T-helper 2 cell (primary cell): ENCODE results near the gene RCAN1.

ENCODE experiments used
- DNase-seq, 5 experiments: peaks; one replicate each; pipeline versions ENCODE4 v3.0.0 to v3.0.0-alpha.2; 2012 to 2022
- total RNA-seq, 2 donors: gene quantifications; one replicate each; lab custom pipeline; 2026; lab: John Stamatoyannopoulos, UW

Gene RCAN1
- total RNA-seq = 2.5 to 6.3 reads per million in 2 donors

- DNase-seq = peak; percentile 65 to 94 (median 80)
Observed at GRCh38 chr21:34614628-34615486, at the start of gene RCAN1. Gene RCAN1 (minus strand): TSS chr21:34615113. CDS start chr21:34615011, 102 bp downstream.

DNA sequence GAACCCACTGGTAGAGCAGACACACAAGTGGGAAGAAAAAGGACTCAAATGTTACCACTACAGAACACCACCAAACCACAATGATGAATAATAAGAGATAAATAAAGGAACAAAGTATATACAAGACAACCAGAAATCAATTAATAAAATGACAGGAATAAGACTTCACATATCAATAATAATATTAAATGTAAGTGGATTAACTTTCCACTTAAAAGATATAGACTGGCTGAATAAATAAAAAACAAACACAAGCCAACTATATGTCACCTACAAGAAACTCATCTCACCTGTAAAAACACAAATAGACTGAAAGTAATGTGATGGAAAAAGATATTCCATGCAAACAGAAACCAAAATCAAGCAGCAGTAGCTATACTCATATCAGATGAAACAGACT, 46.9 kb upstream of the RCAN1 start:
- no peak for DNase-seq

- DNase-seq = no peak
Observed at GRCh38 chr21:34653522-34653921, 38.6 kb upstream of the RCAN1 start.

DNA sequence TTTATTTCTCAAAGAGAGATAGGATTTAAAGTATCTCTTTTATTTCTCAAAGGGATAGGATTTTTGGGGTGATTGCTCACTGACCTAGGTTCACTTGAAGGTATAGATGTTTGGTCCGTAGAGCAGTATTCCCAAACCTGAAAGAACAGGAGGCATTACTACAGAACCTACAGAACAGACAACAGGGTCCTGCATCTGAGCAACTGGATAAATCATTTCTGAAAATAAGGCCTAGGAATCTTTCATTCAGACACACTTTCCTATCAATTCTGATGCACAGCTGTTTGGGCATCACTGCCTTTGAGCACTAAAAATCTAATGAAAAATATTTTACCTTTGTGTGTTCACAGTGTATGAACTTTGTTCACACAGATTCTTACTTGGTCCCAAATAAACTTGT, 36.7 kb upstream of the RCAN1 start:
- no peak for DNase-seq

DNA sequence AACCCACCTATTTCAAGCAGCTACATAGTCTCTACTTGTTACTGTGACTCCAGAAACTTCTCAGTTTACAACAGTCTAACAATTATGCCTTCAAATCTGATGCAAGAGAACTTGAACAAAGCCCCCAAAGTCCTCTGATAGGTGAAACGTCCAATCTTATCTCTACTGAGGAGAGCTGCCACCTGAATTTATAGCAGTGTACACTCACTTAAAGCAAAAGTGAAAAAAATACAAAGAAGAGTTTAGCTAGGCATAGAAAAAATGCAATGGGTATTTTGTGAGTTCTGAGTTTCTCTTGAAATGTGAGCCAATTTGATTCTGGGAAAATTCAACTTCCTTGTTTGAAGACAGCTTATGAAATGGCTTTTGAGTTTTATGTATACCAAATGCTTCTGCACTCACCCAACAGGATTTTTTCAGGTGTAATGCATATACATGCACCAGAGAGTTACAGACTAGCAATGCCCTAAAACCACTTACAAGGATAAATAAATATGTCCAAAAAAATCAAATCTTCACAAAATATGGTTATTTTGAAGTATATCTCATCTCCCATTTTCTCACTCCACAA, 36.0 kb upstream of the RCAN1 start:
- no peak for DNase-seq

- DNase-seq = no peak
Observed at GRCh38 chr21:34649400-34649799, 34.5 kb upstream of the RCAN1 start.

- DNase-seq = no peak
Observed at GRCh38 chr21:34648739-34649297, 33.9 kb upstream of the RCAN1 start.

GRCh38 chr21:34647555-34647954, 32.6 kb upstream of the RCAN1 start:
- no peak for DNase-seq

- no peak for DNase-seq
Observed at GRCh38 chr21:34644825-34645224, 29.9 kb upstream of the RCAN1 start.

- no peak for DNase-seq
Observed at GRCh38 chr21:34642211-34643075, 27.5 kb upstream of the RCAN1 start.

- peak in 1 of 5 experiments; percentile 31 for DNase-seq
Observed at GRCh38 chr21:34640858-34641257, 25.9 kb upstream of the RCAN1 start.

GRCh38 chr21:34639882-34640788, 25.2 kb upstream of the RCAN1 start:
- DNase-seq = peak in 1 of 5 experiments; percentile 76

- no peak for DNase-seq
Observed at GRCh38 chr21:34639250-34639649, 24.3 kb upstream of the RCAN1 start.

GRCh38 chr21:34636961-34637360, 22.0 kb upstream of the RCAN1 start:
- DNase-seq = no peak

GRCh38 chr21:34635307-34635706, 20.4 kb upstream of the RCAN1 start:
- DNase-seq = no peak

DNA sequence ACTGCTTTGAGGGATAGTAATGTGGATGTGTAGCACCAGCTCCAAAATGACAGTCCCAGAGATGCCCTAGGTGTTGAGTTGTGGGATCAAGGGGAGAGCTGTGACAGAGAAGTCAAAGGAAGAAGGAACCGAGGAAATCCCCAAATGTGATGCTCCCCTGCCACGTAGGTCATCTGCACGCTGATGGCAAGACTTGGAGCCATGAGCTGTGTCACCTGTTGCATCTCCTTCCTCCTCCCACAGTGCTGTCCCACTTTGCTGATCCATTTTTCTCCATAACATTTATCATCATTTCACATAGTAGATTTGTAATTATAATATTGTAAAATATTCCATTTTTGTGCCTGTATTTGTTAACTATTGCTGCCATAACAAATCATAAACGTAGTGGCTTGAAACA, 17.6 kb upstream of the RCAN1 start:
- DNase-seq = no peak

- peak in 2 of 5 experiments; percentile 19 to 56 for DNase-seq
Observed at GRCh38 chr21:34630536-34631143, 15.7 kb upstream of the RCAN1 start.

- DNase-seq = no peak
Observed at GRCh38 chr21:34626131-34626530, 11.2 kb upstream of the RCAN1 start.

DNA sequence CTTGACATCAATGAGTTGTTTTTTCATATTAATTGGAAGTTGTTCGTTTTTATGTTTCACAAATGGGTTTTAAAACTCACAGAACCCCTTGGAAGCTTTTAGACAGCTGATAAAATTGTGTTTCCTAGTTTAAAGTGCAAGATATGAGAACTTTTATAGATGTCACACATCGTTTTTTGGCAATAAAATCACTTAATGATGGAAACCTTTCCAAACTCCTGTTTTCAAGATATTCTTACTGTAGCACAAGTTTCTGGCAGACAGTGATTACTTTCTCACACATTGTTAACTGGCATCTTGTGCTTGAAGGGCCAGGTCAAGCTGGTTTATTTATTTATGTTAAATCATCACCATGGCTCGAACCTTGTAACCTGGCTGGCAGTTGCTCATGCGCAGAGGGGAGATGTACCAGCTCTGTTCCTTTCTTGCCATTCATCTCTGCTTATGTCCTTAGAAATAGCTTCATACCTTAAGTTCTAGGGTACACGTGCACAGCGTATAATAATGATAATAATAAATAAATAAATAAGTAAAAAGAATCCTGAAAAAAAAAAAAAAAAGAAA, 10.2 kb upstream of the RCAN1 start:
- DNase-seq = no peak

DNA sequence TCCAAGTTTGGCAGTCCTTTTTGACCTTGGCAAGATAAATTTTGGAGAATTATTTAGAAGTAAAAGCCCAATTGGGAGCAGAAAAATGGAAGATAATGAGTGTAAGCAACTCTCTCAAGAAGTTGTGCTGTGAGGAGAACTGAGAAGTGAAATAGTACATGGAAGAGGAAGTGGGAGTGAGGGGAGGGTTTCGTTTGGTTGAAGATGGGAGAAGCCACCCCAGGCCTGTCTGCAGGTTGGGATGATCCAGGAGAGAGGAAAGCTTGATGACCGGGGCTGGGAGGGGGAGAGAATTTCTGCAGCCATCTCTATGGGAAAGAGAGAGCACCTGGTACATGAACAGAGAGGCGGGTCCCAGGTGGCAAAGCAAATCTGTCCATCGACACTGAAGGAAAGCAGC, 8.6 kb upstream of the RCAN1 start:
- no peak for DNase-seq
